Gastrocnemius medialis (tissue), 4 donors: ENCODE data around the gene RBPJ.

Source experiments
- CTCF ChIP-seq, 5 experiments: fragments of 450-650 bp in 3 of 5; fragments of 200-600 bp in 2 of 5; sonication (generic) in 2 of 5; IDR thresholded peaks in 4 of 5; conservative IDR thresholded peaks in 1 of 5; 1 replicate in 4 of 5; 2 replicates in 1 of 5; pipeline ENCODE4 v1.5.1; 2016 to 2019; ENCODE audit warnings: antibody characterized with exemption in 5 of 5, mild to moderate bottlenecking in 3 of 5, moderate library complexity in 3 of 5
- POLR2A ChIP-seq, 2 donors: fragments of 450-650 bp; IDR thresholded peaks; one replicate each; pipeline ENCODE4 v1.6.1; 2017; ENCODE audit warnings: antibody characterized with exemption in 2 of 2, mild to moderate bottlenecking in 2 of 2, moderate library complexity in 2 of 2

- TF ChIP-seq CTCF (IDR thresholded peaks at IDR 0.05 in 4 of 5, conservative IDR thresholded peaks at IDR 0.05 in 1 of 5) (no peak), POLR2A (IDR thresholded peaks at IDR 0.05) (no peak)
Observed at GRCh38 chr4:26271703-26272102, 49.1 kb upstream of the RBPJ start.
